ENCODE data around the gene DRC7.

DRC7 gene

DNA sequence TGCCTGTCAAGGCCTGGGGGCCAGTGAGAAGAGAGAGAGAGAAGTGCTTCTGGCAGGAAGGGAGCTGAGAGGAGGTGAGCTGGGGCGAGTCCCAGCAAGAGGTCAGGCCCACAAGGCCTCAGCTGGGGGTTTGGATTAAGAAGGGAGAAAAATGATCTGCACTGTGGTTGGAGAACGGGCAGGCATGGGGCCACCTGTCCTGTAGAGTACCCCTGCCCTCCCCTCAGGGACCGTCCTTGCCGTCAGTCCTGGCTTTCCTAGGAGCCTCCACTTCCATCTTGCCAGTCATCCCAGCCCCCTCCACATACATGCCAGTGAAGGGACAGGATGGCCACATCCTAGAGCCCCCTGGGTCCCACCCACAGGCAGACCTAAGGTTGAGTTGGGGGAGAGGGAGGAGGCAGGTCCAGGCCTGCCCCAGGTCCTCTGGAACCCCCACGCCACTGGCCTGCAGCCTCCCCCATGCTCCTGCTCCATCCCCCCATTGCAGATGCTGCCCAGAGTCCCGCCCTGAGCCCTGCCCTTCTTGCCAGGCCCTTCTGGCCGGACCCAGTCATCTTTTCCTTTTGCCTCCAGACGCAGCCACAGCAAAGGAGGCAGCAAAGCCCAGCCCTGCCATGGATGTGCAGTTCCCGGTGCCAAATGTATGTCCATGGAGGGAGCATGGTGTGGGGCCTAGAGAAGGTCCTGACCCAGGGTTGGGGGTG, 59.9 kb downstream of the DRC7 start:
- DNase-seq, result no peak

DNA sequence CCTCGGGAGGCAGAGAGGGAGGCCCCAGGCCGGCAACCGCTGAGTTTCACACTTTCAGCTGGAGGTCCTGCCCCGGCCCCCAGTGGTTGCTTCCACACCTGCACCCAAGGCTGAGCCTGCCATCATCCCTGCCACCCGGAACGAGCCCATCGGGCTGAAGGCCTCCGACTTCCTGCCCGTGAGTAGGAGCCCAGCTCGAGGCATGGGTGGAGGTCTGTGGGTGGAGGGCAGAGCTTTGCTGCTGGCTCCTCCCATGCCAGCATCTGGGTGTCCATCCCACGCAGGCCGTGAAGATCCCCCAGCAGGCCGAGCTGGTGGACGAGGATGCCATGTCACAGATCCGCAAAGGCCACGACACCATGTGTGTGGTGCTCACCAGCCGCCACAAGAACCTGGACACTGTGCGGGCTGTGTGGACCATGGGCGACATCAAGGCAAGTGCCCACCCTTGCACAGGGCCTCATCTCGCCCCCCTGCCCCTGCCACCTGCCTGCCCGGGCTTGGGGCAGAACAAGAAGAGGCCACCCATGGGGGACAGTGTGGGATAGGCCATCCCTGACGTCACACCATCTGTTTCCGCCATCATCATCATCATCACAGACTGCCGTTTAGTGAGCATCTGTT, 60.6 kb downstream of the DRC7 start:
- no peak for DNase-seq

DNA sequence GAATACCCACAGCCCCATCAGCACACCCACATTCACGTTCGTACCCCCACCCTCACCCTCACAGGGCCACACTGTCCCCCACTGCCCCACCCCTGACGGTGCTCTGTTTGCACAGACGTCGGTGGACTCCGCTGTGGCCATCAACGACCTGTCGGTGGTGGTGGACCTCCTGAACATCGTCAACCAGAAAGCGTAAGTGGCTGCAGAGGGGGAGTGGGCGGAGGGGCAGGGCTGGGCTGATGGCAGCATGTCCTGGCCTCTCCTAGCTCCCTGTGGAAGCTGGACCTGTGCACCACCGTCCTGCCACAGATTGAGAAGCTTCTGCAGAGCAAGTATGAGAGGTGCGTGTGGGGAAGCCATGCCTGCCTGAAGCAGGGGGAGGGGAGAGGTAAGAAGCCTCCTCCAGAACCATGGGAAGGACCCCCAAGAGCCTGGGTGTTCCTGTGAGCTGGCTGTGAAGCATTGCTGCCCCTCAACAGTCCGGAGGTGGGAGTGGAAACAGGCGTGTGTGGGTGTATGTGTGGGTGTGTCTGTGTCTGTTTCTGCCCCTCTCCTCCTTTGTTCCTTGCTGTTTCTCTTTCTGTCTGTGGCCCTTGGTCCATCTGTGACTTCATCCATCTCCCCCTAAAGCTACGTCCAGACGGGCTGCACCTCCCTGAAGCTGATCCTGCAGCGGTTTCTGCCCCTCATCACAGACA, 61.3 kb downstream of the DRC7 start:
- no peak for DNase-seq

DNA sequence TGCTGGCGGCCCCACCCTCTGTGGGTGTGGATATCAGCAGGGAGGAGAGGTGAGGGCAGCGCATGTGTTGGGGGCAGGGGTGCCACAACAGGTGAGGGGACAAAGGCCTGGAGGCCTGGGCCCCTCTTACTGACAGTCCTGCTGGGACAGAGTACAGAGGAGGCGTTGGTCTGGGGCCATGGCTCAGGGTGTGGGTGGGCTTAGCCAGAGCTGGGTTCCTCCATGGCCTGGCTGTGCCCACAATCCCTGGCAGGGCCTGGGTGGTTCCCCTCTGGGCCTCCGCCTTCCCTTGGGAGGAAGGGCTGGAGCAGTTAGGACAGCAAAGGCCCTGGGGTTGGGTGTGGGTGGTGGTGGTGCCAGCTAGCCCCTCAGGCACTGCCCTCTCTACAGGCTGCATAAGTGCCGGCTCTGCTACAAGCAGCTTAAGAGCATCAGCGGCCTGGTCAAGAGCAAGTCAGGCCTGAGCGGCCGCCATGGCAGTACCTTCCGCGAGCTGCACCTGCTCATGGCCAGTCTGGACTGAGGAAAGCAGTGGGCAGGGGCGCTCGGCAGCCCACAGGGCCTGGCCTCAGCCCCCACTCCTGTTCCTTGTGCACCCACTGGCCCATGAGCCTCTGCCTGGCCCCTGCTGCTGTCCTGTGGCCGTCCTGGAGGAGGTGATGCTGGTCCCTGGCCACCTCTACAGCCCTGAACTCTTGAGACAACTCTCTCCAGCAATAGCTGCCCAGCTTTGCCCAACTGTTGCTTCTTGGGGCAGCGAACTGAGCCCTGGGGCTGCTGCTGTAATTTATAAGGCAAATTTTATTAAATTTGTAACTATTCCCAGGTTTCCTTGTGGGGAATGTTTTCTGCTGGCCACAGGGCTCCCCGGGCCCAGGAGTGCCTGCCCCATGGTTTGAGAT, 62.1 kb downstream of the DRC7 start:
- DNase-seq, result no peak

DNA sequence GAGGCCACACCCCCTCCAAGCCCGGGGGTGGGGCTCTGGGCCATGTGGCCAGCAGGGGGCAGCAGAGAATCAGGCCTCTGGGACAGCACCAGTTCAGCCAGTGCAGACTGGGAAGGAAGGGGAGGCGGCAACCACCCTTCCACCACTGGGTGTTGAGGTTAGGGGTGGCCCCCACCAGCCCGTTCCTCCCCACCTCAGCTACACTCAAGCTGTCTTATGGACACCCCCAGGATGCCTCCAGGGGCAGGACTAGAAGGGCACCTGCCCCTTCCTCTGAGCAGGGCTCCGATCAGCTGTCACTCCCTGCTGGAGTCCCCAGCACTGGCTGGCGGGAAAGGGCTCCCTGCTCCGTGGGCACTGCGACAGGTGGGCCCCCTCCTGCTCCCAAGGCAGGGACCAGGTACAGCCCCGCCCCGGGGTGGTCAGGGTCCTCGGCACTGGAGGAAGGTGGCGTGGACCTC, 62.8 kb downstream of the DRC7 start:
- peak in 1 of 2 experiments; percentile 57 for DNase-seq

DNA sequence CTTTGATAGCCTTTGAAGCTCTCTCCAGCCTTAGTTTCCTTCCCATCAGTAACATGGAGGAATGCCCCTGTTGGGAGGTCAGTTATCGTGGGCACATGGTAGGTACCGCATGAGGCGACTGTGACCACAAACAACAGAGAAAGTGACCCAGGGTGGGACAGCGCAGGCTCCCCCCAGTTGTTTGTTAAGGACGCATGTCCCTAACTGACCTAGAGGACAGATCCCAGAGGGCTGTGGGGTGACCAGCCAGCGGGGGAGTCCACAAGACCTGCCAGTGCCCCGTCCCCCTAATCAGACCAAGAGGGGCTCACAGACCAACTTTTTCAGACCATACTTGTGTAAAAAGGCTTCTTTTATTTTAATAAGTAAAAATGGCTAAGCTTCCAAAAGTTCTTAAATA, 63.3 kb downstream of the DRC7 start:
- DNase-seq, result no peak

DNA sequence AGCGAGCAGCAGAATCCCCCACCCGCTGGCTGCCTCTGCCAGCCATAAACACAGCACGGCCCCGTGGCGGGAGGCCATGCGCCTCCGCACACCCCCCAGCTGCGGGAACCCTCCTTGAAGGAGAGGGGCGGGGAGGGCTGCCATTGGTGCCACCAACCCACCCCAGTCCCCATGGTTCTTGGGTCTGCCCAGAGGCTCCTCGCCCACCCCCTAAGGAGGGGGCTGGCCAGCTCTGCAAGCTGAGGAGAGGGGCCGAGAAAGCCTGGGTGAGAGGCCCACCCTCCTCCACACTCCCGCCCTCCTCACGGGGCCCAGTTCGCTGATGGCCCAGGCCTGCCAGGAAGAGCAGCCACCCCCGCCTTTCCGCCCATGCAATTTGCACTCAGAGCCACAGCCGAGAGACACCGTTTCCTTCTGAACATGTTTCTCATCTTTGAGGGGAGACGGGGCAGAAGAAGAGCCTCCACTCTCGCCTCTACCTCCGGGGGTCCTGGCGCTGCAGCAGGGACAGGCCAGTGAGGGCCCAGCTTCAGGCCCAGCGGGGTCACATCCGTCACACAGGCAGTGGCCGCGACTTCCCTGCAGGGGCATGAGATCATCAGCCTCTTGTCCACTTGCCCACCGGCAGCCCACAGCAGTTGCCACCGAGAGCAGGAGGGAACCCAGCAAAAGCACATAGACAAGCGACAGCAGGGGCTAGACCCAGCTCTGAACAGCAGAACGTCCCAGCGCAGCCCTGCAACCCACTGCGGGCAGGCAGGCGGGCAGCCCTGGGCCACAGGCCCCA, 63.9 kb downstream of the DRC7 start:
- DNase-seq, result no peak

DNA sequence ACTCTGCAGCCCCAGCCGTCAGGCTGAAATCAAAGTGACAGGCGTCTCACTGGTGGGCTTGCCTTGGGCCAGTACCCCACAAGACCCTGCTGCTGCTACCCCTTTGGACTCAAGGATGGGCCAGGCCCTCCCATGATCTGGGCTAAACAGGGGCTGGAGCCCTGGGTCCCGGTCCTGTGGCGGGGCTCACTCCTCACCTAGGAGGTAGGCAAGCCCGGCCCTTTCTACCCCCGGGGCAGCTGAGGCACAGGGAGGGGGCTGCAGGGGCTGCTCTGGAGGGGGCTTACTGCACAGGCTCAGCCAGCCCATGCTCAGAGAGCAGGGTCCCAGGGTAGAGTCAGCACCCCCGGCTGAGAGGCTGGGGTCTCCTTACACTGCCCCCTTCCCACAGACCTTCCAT, 64.5 kb downstream of the DRC7 start:
- no peak for DNase-seq

DNA sequence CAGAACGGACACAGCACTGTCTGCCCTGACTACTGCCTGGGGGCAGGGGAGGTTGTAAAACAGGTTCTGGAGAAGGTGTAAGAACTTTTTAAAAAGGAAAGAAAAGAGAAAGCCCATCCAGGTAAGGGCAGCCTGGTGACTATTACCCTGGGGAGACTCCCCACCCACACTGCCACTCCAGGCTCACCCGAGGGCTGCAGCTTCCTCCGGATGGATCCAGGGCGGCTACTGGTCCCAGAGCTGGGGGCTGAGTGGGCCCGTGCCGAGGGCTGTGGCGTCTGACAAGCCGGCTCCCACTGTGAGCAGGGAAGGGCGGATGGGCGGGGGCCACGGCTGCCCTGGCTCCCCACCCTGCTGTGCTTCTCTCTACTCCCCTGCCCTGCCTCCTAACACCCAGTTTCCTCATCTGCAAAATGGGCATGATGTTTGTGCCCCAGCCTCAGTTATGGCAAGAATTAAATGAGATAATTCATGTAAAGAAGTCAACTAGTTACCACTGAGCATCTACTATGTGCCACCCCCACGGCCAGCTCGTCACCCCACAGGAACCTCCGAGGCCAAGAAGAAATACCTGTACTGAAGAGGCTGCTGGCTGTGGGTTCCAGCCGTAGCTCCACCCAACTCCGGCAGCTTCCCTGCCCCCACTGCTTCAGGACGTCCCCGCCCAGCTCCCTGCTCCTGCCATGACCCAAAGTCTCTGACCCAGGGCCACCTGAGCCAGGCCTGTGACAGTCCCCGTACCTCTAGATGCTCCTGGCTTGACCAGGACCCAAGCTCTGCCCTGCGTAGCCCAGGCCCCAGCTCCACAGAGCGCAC, 65.1 kb downstream of the DRC7 start:
- DNase-seq, result no peak

DNA sequence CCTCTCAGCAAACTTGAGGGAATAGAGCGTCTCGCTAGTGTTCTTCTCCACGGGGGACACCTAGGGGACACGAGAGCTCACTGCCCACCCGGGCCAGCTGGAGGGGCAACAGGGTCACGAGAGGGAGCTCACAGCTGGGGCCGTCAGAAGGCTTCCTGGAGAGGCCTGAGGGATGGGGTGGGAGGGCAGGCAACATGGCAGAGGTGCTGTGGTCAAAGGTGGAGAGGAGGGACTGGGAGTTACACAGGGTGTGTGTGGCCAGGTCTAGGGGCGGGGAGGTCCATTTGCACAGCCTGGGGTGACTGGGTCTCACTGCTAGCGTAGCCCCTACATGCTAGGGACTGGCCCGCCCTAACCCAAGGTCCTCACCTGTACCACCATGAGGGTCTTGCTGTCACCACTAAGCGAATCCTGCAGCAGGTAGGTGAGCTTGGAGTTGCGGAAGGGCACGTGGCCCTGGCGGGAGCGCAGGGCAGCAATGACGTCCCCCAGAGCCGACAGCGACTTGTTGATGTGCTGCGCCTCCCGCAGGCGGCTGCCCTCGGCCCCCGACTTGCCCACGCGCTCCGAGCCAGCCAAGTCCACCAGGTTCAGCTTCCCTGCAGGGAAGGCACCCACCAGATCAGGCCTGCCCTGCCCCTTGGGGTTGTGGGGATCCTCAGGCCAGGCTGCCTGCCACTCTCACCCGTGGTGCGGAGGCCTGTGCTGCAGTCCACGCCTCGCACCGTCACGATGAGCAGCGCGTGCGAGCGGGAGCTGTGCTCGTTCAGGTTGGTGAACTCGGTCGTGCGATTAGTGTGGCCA, 66.0 kb downstream of the DRC7 start:
- DNase-seq, result no peak

DNA sequence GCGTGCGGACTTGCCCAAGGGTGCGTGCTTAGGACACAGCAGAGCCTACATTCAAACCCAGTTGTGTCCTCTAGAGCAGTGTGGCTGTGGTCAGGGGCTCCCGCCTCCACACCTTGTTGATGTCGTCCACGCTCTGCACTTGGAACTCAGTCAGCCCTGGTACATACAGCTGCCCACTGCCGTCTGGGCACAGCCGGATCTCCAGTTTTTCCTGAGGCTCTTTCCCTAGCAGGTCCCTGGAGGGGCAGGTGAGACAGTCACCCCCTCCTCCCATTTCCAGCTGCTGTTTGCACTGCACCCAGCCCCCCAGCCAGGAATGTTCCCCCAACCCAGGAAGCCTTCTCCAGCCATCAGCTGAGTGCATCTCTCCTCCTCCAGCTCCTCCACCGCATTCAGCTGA, 66.7 kb downstream of the DRC7 start:
- DNase-seq, result no peak

DNA sequence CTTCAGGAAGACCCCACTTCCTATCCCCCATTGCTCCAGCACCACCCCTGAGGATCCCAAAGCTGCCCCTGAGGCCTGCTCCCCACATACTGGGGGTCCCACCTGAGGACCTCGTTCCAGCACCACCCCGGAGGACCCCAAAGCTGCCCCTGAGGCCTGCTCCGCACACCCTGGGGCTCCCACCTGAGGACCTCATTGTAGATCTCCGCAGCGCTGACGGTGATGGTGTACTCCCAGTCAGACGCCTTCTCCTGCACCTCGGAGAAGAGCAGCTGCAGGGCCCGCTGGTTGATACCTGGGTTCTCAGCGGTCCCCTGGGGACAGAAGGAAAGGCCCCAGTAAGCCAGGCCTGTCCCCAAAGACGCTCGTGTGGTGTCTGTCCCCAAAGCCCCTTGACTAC, 67.4 kb downstream of the DRC7 start:
- no peak for DNase-seq

DNA sequence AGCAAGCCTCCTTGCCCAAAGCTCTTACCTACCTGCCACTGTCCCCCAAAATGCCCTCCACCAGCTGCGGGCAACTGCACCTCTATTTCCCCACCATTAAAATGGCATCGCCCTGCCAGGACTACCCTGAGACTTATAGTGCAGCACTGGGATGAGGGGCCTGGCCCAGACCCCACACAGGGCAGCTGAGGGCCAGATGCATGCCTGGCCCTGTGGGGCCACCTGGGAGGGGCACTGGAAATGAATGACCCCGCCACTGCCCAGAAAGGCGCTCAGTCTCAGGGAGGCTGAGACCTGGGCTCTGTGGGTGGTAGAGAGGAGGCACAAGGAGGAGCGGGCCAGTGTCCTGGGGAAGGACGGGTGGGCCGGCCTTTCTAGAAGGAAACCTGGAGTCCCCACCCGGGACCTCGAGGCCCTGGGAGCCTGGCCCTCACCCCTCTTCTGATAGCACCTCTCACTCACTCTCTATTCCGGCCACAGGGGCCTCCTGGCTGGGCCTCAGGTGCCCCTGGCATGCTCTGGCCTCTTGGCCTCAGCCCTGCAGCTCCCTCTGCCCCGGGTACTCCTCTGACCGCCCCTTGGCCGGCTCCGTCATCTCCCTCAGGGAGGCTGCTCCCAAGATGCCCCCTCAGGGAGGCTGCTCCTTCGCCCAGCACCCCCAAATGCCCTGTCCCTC, 67.9 kb downstream of the DRC7 start:
- no peak for DNase-seq

DNA sequence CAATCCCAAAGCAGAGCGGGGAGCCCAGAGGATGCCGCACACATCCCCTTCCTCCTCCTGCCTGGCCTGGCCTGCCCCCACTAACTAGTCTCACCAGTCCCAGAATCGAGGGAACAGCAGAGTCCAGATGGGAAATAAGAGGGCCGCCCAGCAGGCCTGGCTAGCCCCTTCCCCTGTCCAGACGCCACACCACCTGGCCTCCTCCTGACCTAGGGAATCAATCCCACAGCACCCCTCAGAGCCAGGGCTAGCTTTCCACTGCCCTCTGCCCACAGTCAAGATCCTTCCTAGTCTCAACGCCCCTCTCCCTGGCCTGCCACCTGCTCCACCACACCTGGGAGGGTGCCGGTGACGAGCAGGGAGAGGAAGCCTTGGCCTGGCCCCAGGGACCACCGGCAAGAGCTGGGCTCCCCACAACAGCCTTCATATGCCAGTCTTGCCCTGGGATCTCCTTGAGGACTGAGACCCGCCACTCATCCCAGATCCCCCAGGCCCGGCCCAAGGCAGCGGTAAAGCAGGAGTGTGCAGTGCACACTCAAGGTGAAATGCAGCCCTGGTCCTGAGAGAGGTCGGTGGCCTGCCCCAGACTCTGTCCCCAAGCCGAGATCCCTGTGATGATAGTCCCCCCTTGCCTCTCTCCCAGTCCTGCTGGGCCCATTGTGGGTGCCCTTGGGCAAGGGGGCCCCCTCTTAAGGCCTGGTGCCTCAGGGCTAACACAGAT, 68.8 kb downstream of the DRC7 start:
- no peak for DNase-seq

DNA sequence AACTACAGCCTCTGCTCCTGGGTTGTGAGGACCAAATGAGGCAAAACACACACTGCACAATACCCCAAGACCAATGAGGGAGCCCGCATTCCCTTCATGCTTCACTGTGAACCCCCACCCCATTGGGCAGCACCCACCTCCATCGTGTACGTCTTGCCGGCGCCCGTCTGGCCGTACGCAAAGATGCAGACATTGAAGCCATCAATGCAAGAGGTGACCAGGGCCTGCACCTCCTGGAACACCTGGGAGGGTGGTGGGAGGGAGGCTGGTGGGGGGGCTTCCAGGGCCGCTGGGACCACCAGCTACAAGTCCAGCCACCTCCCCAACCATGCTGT, 69.4 kb downstream of the DRC7 start:
- DNase-seq, result no peak

DNA sequence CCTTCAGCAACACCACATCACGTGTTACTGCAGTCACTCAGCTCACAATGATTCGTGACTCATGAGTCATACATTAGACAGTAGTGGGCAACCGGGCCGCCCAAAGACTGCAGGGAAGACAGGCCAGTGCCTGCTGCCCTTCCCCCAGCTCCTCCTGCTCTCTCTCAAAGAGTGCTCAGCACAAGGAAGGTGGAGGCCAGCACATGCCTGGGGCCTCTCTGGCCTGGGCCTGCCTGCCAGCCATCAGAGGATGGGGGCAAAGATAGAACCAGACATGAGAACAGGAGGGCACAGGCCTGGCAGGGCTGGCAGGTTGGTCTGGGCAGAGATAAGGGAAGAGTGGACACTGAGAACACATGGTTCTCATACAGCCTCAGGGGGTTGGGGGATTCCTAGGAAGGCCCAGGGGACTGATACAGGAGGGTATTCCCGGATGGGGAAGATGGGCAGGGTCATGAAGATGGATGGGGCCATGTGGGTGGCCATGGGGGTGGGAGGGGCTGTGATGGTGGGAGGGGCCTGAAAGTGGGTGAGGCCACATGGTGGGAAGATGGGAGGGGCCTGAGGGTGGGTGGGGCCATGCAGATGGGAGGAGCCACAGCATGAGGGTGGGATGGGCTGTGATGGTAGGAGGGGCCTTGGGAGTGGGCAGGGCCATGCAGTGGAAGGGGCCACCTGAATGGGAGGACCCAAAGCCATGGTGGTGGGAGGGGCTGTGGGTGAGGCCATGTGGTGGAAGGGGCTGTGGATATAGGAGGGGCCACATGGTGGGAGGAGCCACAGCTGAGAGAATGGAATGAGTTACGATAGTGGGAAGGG, 69.9 kb downstream of the DRC7 start:
- DNase-seq, result peak in 1 of 2 experiments; percentile 22

DNA sequence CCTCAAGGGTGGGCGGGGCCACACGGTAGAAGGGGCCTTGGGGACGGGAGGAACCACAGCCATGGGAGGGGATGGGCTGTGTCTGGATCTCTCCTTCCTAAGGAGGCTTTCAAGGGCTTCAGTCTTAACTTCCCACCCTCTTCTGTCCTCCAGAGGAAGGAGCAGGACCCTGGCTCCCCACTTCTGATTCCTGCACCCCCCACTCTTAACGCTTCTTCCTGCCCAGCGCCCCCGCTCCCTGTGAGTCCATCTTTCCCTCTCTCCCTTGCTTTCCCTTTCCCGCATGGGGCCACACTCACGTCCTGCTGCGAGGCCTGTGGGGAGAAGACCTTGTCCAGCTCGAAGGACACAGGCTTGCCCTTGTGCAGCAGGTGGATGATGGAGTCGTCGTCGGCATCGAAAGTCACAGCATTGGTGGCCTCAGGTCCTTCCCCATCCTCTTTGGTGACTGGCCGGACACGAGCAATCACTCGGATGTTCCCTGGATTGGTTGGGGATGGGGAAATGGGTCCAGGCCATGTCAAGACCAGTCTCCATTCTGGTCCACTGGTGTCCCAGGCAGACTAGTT, 70.6 kb downstream of the DRC7 start:
- no peak for DNase-seq

DNA sequence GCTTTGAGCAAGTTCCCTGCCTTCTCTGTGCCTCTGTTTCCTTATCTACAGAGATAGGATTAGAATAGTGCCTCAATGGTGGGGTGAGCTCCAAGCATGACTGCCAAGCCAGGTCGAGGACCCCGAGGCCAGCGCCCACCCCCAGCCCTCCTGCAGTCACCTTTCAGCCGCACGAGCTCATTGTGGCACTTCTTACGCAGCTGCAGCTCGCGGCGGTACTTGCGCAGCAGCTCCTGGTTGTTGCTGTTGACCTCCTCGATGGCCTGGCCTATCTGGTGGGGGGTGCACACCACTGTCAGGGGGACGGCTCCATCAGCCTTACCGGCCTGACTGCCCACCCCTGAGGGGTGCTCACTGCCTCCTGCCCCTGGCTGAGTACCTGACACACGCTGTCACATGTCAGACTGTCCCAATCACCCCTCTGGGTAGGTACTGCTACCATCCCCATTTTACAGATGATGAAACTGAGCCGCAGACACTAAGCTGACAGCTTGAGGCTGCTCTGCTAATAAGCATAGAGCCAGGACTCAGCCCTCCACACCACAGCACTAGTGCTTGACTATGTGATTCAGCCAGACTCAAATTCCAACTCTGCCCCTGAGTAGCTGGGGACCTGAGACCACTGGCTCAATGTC, 72.2 kb downstream of the DRC7 start:
- DNase-seq, result no peak
